GM12878 (cell line): ENCODE data around the gene HID1. TPM values are rescaled to one million over a fixed set of nuclear protein-coding genes. Genes with fewer than 3 reads are reported as not detected.
A peak's percentile ranks its signal among the peaks of the same experiment; 100 is the strongest.

Experiments
- ATF3 ChIP-seq: IDR thresholded peaks from 2 replicates; pipeline ENCODE4 v1.6.1; 2011; ENCODE audit warnings: low read depth, mild to moderate bottlenecking, low read length, moderate library complexity, borderline replicate concordance; ENCODE audit errors: extremely low read depth
- BMI1 ChIP-seq: fragments of 450-650 bp; IDR thresholded peaks from 2 replicates; pipeline ENCODE4 v1.6.1; 2016; ENCODE audit warnings: mild to moderate bottlenecking, moderate library complexity, borderline replicate concordance
- CHD2 ChIP-seq: IDR thresholded peaks from 2 replicates; pipeline ENCODE4 v1.6.1; 2011; ENCODE audit warnings: low read depth, low read length, improper control_type of control experiment, borderline replicate concordance
- E4F1 ChIP-seq: fragments of 450-650 bp; IDR thresholded peaks from 2 replicates; pipeline ENCODE4 v1.6.1; 2018; ENCODE audit warnings: borderline replicate concordance, mild to moderate bottlenecking; ENCODE audit not compliant: partially characterized antibody
- FOS ChIP-seq: IDR thresholded peaks from 3 replicates; pipeline ENCODE4 v1.6.1; 2011; ENCODE audit warnings: borderline replicate concordance; ENCODE audit not compliant: insufficient read length; ENCODE audit errors: extremely low read depth
- FOXK2 ChIP-seq: fragments of 450-650 bp; IDR thresholded peaks from 2 replicates; pipeline ENCODE4 v1.6.1; 2017; ENCODE audit warnings: mild to moderate bottlenecking, moderate library complexity
- FOXM1 ChIP-seq: IDR thresholded peaks from 2 replicates; pipeline ENCODE4 v1.6.1; 2012; ENCODE audit warnings: low read depth, mild to moderate bottlenecking, inconsistent platforms, low read length, moderate library complexity
- GABPA ChIP-seq: IDR thresholded peaks from 2 replicates; pipeline ENCODE4 v1.6.1; 2014; ENCODE audit warnings: antibody characterized with exemption, low read depth, mild to moderate bottlenecking, inconsistent platforms
- GATAD2B ChIP-seq: fragments of 450-650 bp; conservative IDR thresholded peaks from 2 replicates; pipeline ENCODE4 v1.6.1; 2017; ENCODE audit warnings: low read depth, mild to moderate bottlenecking, moderate library complexity
- HSF1 ChIP-seq: fragments of 150-350 bp; IDR thresholded peaks from 2 replicates; pipeline ENCODE4 v1.6.1; 2014; ENCODE audit warnings: mild to moderate bottlenecking, low read depth, low read length
- JUNB ChIP-seq: IDR thresholded peaks from 2 replicates; pipeline ENCODE4 v1.6.1; 2016; ENCODE audit warnings: antibody characterized with exemption, mild to moderate bottlenecking
- MEF2A ChIP-seq: IDR thresholded peaks from 2 replicates; pipeline ENCODE4 v1.6.1; 2011; ENCODE audit warnings: low read depth, mild to moderate bottlenecking, low read length, moderate library complexity; ENCODE audit not compliant: insufficient read depth
- MTA3 ChIP-seq: IDR thresholded peaks from 2 replicates; pipeline ENCODE4 v1.6.1; 2012; ENCODE audit warnings: low read length, inconsistent platforms, borderline replicate concordance
- NR2C1 ChIP-seq: fragments of 450-650 bp; IDR thresholded peaks from 2 replicates; pipeline ENCODE4 v1.6.1; 2017; ENCODE audit warnings: antibody characterized with exemption, mild to moderate bottlenecking, moderate library complexity
- NR2C2 ChIP-seq: IDR thresholded peaks from 2 replicates; pipeline ENCODE4 v1.6.1; 2011; ENCODE audit warnings: borderline replicate concordance, low read depth; ENCODE audit not compliant: control insufficient read depth, insufficient read length
- REST ChIP-seq: IDR thresholded peaks from 2 replicates; pipeline ENCODE4 v1.6.1; 2012; ENCODE audit warnings: mild to moderate bottlenecking, low read depth, low read length
- SPI1 ChIP-seq: IDR thresholded peaks from 2 replicates; pipeline ENCODE4 v1.6.1; 2011; ENCODE audit warnings: low read depth, mild to moderate bottlenecking, low read length, moderate library complexity, borderline replicate concordance; ENCODE audit not compliant: insufficient read depth
- STAT3 ChIP-seq: IDR thresholded peaks from 2 replicates; pipeline ENCODE4 v1.6.1; 2011; ENCODE audit warnings: low read depth, low read length, improper control_type of control experiment
- USF2 ChIP-seq: IDR thresholded peaks from 2 replicates; pipeline ENCODE4 v1.6.1; 2011; ENCODE audit warnings: low read depth, low read length, improper control_type of control experiment, borderline replicate concordance
- ZZZ3 ChIP-seq: IDR thresholded peaks from 2 replicates; pipeline ENCODE4 v1.6.1; 2011; ENCODE audit warnings: low read depth; ENCODE audit not compliant: control insufficient read depth, insufficient read length
- polyA plus RNA-seq, 11 experiments: library from polyadenylated mRNA; depleted of rRNA in 4 of 11; unstranded in 6 of 11; stranded (reverse) in 5 of 11; fragments of >200 nt; fragmentation: Nextera tagmentation in 4 of 11; fragmentation: Illumina TruSeq in 1 of 11; extraction: Ambion mirVana in 4 of 11; extraction: Trizol in 1 of 11; gene quantifications; 1 replicate in 1 of 11; 2 replicates in 10 of 11; pipeline versions ENCODE4 v1.2.1 to v1.2.3, GENCODE V29; 2011 to 2016; ENCODE audit warnings: inconsistent platforms in 2 of 11, missing spikeins in 2 of 11, low read depth in 1 of 11
- total RNA-seq, 4 experiments: library from RNA; depleted of rRNA in 3 of 4; stranded (reverse); fragments of >200 nt in 3 of 4; fragmentation: Illumina TruSeq in 1 of 4; extraction: Trizol in 1 of 4; gene quantifications; 2 replicates each; pipeline versions ENCODE4 v1.2.1 to v1.2.3, GENCODE V29; 2013 to 2021

HID1 gene
- total and polyA plus RNA-seq, 10 of the 15 experiments (the other 5 are each of a cell fraction or from before 2014, with no cell fraction given): 0.04 to 0.77 (median 0.32) TPM; not detected in 2

- TF ChIP-seq USF2: no peak
- peak; percentile 71 for TF ChIP-seq CHD2
- no peak for TF ChIP-seq ZZZ3
- peak; percentile 88 for TF ChIP-seq NR2C1
- TF ChIP-seq FOXK2: no peak
- TF ChIP-seq HSF1: 0 out of 2 replicates have a peak, but pooled peaks have one; percentile 57
- peak; percentile 58; the same call in 1 of the 2 replicates for TF ChIP-seq GATAD2B
- peak; percentile 79 for TF ChIP-seq MEF2A
- no peak for TF ChIP-seq FOXM1
- TF ChIP-seq REST: peak; percentile 53
- no peak for TF ChIP-seq E4F1
- peak; percentile 96 for TF ChIP-seq GABPA
- TF ChIP-seq JUNB: no peak
- TF ChIP-seq STAT3: no peak
- no peak for TF ChIP-seq ATF3
- no peak for TF ChIP-seq MTA3
- TF ChIP-seq NR2C2: no peak
- TF ChIP-seq BMI1: no peak
- peak; percentile 36; the same call in 1 of the 2 replicates for TF ChIP-seq SPI1
- no peak for TF ChIP-seq FOS
These were observed 40.0 kb upstream of the HID1 start, which contains the start of gene MRPL58 (continued) for GRCh38 chr17:75012346-75013091.
